ENCODE data around the gene TSEN34.

DNA sequence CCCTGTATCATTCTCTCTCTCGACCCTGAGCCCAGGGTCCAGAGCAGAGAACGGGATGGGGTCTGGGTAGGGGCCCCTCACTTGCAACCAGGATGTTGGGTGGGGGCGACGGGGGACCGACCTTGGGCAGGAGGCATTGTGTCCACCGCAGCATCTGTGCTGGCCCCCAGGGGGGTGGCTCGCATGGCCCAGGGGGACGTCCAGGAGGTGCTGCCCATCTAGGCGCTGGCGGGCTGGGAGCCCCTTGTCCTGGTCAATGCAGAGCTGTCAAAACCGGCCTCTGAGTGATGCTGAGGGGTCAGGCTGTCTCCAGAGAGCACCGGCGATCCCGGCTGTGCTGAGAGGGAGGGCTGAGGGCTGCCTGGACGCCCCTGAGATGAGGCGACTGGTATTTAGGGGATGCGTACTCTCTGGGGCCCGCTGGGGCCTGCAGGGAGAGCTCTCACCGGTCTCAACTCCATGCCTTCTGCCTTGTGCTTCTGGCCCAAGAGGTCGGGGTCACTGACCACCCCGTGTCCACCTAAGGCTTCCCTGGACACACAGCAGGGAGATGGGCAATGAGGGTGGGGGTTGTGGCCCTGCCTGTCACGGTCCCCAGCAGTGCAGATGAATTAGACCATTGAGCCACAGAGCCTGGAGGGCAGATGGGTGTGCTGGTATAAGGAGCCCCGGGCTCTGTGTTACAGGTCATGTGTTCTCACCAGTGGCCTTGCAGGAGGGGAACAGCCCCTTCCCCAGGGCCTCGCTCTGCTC lies 18.1 kb downstream of the TSEN34 start:
- TF ChIP-seq EZH2 (IDR thresholded peaks at IDR 0.05; ENCODE audit: insufficient read depth, low read length): no peak
- TF ChIP-seq, protein P1, sequence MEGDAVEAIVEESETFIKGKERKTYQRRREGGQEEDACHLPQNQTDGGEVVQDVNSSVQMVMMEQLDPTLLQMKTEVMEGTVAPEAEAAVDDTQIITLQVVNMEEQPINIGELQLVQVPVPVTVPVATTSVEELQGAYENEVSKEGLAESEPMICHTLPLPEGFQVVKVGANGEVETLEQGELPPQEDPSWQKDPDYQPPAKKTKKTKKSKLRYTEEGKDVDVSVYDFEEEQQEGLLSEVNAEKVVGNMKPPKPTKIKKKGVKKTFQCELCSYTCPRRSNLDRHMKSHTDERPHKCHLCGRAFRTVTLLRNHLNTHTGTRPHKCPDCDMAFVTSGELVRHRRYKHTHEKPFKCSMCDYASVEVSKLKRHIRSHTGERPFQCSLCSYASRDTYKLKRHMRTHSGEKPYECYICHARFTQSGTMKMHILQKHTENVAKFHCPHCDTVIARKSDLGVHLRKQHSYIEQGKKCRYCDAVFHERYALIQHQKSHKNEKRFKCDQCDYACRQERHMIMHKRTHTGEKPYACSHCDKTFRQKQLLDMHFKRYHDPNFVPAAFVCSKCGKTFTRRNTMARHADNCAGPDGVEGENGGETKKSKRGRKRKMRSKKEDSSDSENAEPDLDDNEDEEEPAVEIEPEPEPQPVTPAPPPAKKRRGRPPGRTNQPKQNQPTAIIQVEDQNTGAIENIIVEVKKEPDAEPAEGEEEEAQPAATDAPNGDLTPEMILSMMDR (IDR thresholded peaks at IDR 0.05; ENCODE audit: insufficient read depth, low read depth, low read length): no peak

Measured in astrocyte (in vitro differentiated cells and primary cell).